Measurements from ENCODE around the gene IL4. TPM values are rescaled to one million over a fixed set of nuclear protein-coding genes. Genes with fewer than 3 reads are reported as not detected.

Gene IL4
- not detected in 2 replicates for total RNA-seq

GRCh38 chr5:132673939-132674630, at the start of gene IL4:
Gene IL4 (plus strand): TSS chr5:132673989. CDS start chr5:132674051, 62 bp downstream.

GRCh38 chr5:132657676-132658380, 16.0 kb upstream of the IL4 start, which contains the start of gene IL13:
Gene IL13 (plus strand): TSS chr5:132658173. CDS start chr5:132658187, 14 bp downstream.

Other genes starting within 250 kb of the IL4 start
- gene IRF1, start 183.2 kb upstream of the IL4 start, total RNA-seq, result 13.1 and 16.5 TPM in 2 replicates
- not detected in 2 replicates for gene IL5, start 130.5 kb upstream of the IL4 start, total RNA-seq
- gene RAD50, start 117.0 kb upstream of the IL4 start, total RNA-seq, result 32.2 and 44.0 TPM in 2 replicates
- gene IL13, start 15.8 kb upstream of the IL4 start, total RNA-seq, result not detected in 2 replicates
- 11.2 and 12.2 TPM in 2 replicates for gene KIF3A, start 63.6 kb downstream of the IL4 start, total RNA-seq
- gene CCNI2, start 73.4 kb downstream of the IL4 start, total RNA-seq, result not detected in 2 replicates
- gene SEPTIN8, start 103.2 kb downstream of the IL4 start, total RNA-seq, result 82.0 and 84.5 TPM in 2 replicates
- gene SOWAHA, start 139.3 kb downstream of the IL4 start, total RNA-seq, result not detected in 2 replicates
- 2.4 and 2.6 TPM in 2 replicates for gene SHROOM1, start 156.7 kb downstream of the IL4 start, total RNA-seq
- 0.12 and 0.13 TPM in 2 replicates for gene GDF9, start 192.5 kb downstream of the IL4 start, total RNA-seq
- 138 and 186 TPM in 2 replicates for gene UQCRQ, start 192.7 kb downstream of the IL4 start, total RNA-seq
- gene LEAP2, start 199.7 kb downstream of the IL4 start, total RNA-seq, result 0.06 and 0.26 TPM in 2 replicates

All from aortic smooth muscle cell (primary cell).